AG08396 (cell line): ENCODE results near the gene METRN.

Experiments
- DNase-seq: peaks from one replicate; pipeline ENCODE4 v3.0.0; 2012; ENCODE audit warnings: low spot score, mixed read lengths

Gene METRN

GRCh38 chr16:760065-760464 is 45.1 kb downstream of the METRN start:
- no peak for DNase-seq

GRCh38 chr16:760545-761343 is 45.8 kb downstream of the METRN start, which contains the start of gene MSLN:
MSLN (plus strand) TSS chr16:760734; CDS start chr16:762681, 1,947 bp downstream.
- DNase-seq, result no peak

GRCh38 chr16:761625-762513 is 47.0 kb downstream of the METRN start:
- DNase-seq, result no peak

GRCh38 chr16:762595-763268 is 47.8 kb downstream of the METRN start:
- no peak for DNase-seq

GRCh38 chr16:763369-764183 is 48.7 kb downstream of the METRN start:
- no peak for DNase-seq

GRCh38 chr16:764184-764750 is 49.3 kb downstream of the METRN start:
- DNase-seq, result no peak

GRCh38 chr16:764848-765487 is 50.0 kb downstream of the METRN start:
- DNase-seq, result no peak

GRCh38 chr16:765488-765865 is 50.6 kb downstream of the METRN start:
- no peak for DNase-seq

- DNase-seq, result no peak
These were observed 51.3 kb downstream of the METRN start for GRCh38 chr16:766008-766819.

GRCh38 chr16:766820-767640 is 52.1 kb downstream of the METRN start:
- no peak for DNase-seq

GRCh38 chr16:767743-768235 is 52.9 kb downstream of the METRN start:
- no peak for DNase-seq

- no peak for DNase-seq
These were observed 53.5 kb downstream of the METRN start for GRCh38 chr16:768428-768827.
